ENCODE results near the gene COL6A3. TPM values are rescaled to one million over a fixed set of nuclear protein-coding genes. Genes with fewer than 3 reads are reported as not detected.
"Not testable (repeated sequence)": the region's sequence is repeated elsewhere in the genome, so short reads cannot be mapped to it uniquely, and the experiment has no call there.

Gene COL6A3
- total and polyA plus RNA-seq, 11 donors = 17.4 to 290 (median 87.3) TPM

DNA sequence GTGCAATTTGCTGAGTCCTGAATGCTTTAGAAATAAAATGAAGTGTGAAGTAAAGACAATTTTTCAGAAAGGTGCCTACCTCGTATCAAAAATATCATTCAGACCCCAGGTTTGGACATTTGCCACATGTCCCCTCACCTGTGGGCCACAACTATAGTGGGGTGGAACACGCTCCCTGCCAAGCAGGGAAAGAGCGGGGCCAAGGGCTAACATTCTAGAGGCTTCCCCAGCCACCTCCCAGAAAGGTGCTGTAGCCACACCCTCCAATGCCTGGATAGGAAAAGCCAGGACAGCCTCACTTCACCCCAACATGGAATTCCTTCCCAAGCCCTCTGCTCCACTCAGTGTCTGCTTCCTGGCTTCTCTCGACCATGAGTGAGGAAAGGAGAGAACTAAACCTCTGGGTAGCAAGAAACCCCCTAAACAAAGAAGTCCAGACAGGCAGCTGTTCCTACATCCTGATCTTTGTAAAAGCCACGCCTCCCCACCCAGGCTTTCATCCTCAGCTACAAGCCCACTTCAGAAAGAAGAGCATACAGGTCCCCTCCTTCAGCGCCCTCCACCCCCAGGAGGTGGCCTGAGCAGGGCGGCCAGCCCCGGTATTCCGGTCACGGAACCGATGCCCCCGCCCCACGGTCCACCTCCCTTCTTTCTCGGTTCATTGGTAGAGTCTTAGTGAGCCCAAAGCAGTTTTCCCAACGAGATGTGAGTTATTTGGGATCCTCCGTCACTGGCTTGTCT is 2.1 kb downstream of the COL6A3 start:
- peak in 1 of 4 donors; percentile 23 for ATAC-seq
- Histone ChIP-seq H3K27me3 (peaks cover 0 to 7% (median 0%) of the 10 kb centered on the region in 9 donors), H3K4me1 (peaks cover 0 to 38% (median 7%) of the 10 kb centered on the region in 12 donors), H3K9me3 (no peaks in the 10 kb centered on the region), H3K36me3 (no peaks in the 10 kb centered on the region), H3K27ac (peak overlapping the region; percentile 26 to 91 (median 78)), H3K4me3 (peak overlapping the region; percentile 15 to 71 (median 56))
- 72 to 79% (median 76%) methylated on average over 16 of the region's 16 CpGs for WGBS, 4 donors
- TF ChIP-seq, protein P1, sequence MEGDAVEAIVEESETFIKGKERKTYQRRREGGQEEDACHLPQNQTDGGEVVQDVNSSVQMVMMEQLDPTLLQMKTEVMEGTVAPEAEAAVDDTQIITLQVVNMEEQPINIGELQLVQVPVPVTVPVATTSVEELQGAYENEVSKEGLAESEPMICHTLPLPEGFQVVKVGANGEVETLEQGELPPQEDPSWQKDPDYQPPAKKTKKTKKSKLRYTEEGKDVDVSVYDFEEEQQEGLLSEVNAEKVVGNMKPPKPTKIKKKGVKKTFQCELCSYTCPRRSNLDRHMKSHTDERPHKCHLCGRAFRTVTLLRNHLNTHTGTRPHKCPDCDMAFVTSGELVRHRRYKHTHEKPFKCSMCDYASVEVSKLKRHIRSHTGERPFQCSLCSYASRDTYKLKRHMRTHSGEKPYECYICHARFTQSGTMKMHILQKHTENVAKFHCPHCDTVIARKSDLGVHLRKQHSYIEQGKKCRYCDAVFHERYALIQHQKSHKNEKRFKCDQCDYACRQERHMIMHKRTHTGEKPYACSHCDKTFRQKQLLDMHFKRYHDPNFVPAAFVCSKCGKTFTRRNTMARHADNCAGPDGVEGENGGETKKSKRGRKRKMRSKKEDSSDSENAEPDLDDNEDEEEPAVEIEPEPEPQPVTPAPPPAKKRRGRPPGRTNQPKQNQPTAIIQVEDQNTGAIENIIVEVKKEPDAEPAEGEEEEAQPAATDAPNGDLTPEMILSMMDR (IDR thresholded peaks at IDR 0.05) = no peak
- no peak for TF ChIP-seq POLR2A (IDR thresholded peaks at IDR 0.05)
- DNase-seq = peak in 1 of 5 donors; percentile 42
- intact Hi-C loops (cut with DNase I) = loop anchor here in 8 of 10 donors (2.0 to 10.0 kb wide), 8 partner anchors 240 to 289 kb away; no protein-coding TSS in a partner anchor

- Histone ChIP-seq H3K4me3 (peak overlapping the region; percentile 15 to 71 (median 56)), H3K27me3 (peaks cover 0 to 7% (median 0%) of the 10 kb centered on the region in 9 donors), H3K27ac (peak overlapping the region; percentile 26 to 91 (median 78)), H3K36me3 (no peaks in the 10 kb centered on the region), H3K4me1 (peaks cover 0 to 39% (median 9%) of the 10 kb centered on the region in 12 donors), H3K9me3 (no peaks in the 10 kb centered on the region)
- ATAC-seq (no peak), DNase-seq (no peak)
- 70 to 77% (median 77%) methylated on average over 12 of the region's 12 CpGs for WGBS, 4 donors
- intact Hi-C loops (cut with DNase I) = loop anchor here in 8 of 10 donors (2.0 to 10.0 kb wide), 7 partner anchors 239 to 288 kb away; no protein-coding TSS in a partner anchor
- no peak for TF ChIP-seq POLR2A (IDR thresholded peaks at IDR 0.05)
Observed at GRCh38 chr2:237411092-237411601, 2.8 kb downstream of the COL6A3 start.

GRCh38 chr2:237409263-237409662 is 4.7 kb downstream of the COL6A3 start:
- not testable (repeated sequence) for DNase-seq
- H3K4me1 ChIP-seq = peaks cover 0 to 51% (median 16%) of the 10 kb centered on the region in 12 donors
- intact Hi-C loops (cut with DNase I) = loop anchor here in 4 of 10 donors (5.0 to 10.0 kb wide), 3 partner anchors 242 to 254 kb away; no protein-coding TSS in a partner anchor

GRCh38 chr2:237408335-237409000 is 5.5 kb downstream of the COL6A3 start:
- peak; percentile 18 to 55 (median 47) for ATAC-seq
- peak overlapping the region in 9 of 12 donors; percentile 2 to 71 (median 55) for H3K4me3 ChIP-seq
- DNase-seq = peak in 3 of 5 donors; percentile 57 to 67 (median 61)

More at GRCh38 chr2:237409263-237409662, 4.7 kb downstream of the COL6A3 start:
- ATAC-seq, H3K9me3 ChIP-seq, H3K27me3 ChIP-seq, H3K36me3 ChIP-seq: not testable (repeated sequence)
- Histone ChIP-seq H3K4me3 (peak overlapping the region in 8 of 12 donors; percentile 21 to 71 (median 56)), H3K27ac (peak overlapping the region; percentile 5 to 89 (median 71))
- WGBS, 4 donors = 83 to 92% (median 89%) methylated on average over 2 of the region's 2 CpGs

More at GRCh38 chr2:237408335-237409000, 5.5 kb downstream of the COL6A3 start:
- Histone ChIP-seq H3K9me3 (no peaks in the 10 kb centered on the region), H3K4me1 (peaks cover 0 to 59% (median 16%) of the 10 kb centered on the region in 12 donors), H3K36me3 (peaks cover 0 to 4% (median 0%) of the 10 kb centered on the region in 9 donors), H3K27ac (peak overlapping the region; percentile 8 to 89 (median 71)), H3K27me3 (peaks cover 0 to 7% (median 0%) of the 10 kb centered on the region in 9 donors)
- TF ChIP-seq POLR2A (IDR thresholded peaks at IDR 0.05) = no peak
- TF ChIP-seq, protein P1 (IDR thresholded peaks at IDR 0.05) = no peak
- intact Hi-C loops (cut with DNase I) = loop anchor here in 4 of 10 donors (5.0 to 10.0 kb wide), 3 partner anchors 241 to 254 kb away; no protein-coding TSS in a partner anchor
- 41 to 55% (median 48%) methylated on average over 8 of the region's 8 CpGs for WGBS, 4 donors
